ENCODE data around the gene STRIT1. TPM values are rescaled to one million over a fixed set of nuclear protein-coding genes. Genes with fewer than 3 reads are reported as not detected.
A peak's percentile ranks its signal among the peaks of the same experiment; 100 is the strongest.

STRIT1 gene
- total RNA-seq, 1 experiment from 2014 or later: not detected

DNA sequence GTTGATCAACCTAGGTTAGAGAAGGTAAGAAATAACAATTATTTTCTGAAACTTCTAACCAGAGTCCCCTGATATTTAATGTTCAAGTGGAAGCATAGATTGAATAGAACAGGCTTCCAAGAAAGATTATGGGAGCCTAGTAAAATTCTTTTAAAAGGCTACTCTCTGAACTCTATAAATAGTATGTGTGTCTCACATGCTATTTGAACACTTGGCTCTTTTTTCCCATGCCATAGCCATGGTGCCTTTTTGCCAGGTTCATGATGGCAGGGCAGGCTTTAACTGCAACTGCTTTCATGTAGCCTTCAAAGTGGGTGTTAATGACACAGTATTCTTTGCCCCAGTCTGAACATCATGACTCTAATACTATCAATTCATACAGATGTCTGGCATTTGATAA is 22.9 kb upstream of the STRIT1 start:
- TF ChIP-seq, protein P1, sequence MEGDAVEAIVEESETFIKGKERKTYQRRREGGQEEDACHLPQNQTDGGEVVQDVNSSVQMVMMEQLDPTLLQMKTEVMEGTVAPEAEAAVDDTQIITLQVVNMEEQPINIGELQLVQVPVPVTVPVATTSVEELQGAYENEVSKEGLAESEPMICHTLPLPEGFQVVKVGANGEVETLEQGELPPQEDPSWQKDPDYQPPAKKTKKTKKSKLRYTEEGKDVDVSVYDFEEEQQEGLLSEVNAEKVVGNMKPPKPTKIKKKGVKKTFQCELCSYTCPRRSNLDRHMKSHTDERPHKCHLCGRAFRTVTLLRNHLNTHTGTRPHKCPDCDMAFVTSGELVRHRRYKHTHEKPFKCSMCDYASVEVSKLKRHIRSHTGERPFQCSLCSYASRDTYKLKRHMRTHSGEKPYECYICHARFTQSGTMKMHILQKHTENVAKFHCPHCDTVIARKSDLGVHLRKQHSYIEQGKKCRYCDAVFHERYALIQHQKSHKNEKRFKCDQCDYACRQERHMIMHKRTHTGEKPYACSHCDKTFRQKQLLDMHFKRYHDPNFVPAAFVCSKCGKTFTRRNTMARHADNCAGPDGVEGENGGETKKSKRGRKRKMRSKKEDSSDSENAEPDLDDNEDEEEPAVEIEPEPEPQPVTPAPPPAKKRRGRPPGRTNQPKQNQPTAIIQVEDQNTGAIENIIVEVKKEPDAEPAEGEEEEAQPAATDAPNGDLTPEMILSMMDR (conservative IDR thresholded peaks at IDR 0.05; ENCODE audit: low read depth, low read length): no peak
- no peak for TF ChIP-seq EZH2phosphoT487 (IDR thresholded peaks at IDR 0.05; ENCODE audit: borderline replicate concordance, low read length)
- no peak overlapping the region for H3K4me2 ChIP-seq (ENCODE audit: low read length)
- ChIA-PET CTCF (no interaction called here), POLR2A (ENCODE audit: unreplicated experiment) (no interaction called here)
- no peaks in the 10 kb centered on the region for H3K9me3 ChIP-seq (ENCODE audit: low read length)
- H3K79me2 ChIP-seq (ENCODE audit: low read length): no peaks in the 10 kb centered on the region
- ATAC-seq (no peak), DNase-seq (no peak)
- H3K27ac ChIP-seq (ENCODE audit: low read length): no peak overlapping the region
- H2AFZ ChIP-seq (ENCODE audit: low read length): no peak overlapping the region
- H3F3A ChIP-seq (ENCODE audit: low read length, unreplicated experiment): no peaks in the 10 kb centered on the region
- no peaks in the 10 kb centered on the region for H4K20me1 ChIP-seq (ENCODE audit: low read length)
- intact Hi-C loops (cut with micrococcal nuclease): no loop called here
- H3K36me3 ChIP-seq (ENCODE audit: low read depth, low read length): no peaks in the 10 kb centered on the region
- H3K9ac ChIP-seq (ENCODE audit: low read length): no peak overlapping the region
- H3K9me2 ChIP-seq (replicated peaks; ENCODE audit: low read length): no peaks in the 10 kb centered on the region
- no TSS peak for BruUV-seq (replicated peaks)
- peaks cover 16% of the 10 kb centered on the region for H3K4me1 ChIP-seq (ENCODE audit: insufficient read depth, low read length)
- no peak overlapping the region for H3K4me3 ChIP-seq (ENCODE audit: low read length)
- H3K27me3 ChIP-seq (ENCODE audit: low read length): no peaks in the 10 kb centered on the region

- no peaks in the 10 kb centered on the region for H3K79me2 ChIP-seq (ENCODE audit: low read length)
- H3K4me2 ChIP-seq (ENCODE audit: low read length): no peak overlapping the region
- H3K27me3 ChIP-seq (ENCODE audit: low read length): no peaks in the 10 kb centered on the region
- peak overlapping the region; percentile 22 for H3K27ac ChIP-seq (ENCODE audit: low read length)
- intact Hi-C loops (cut with micrococcal nuclease): loop anchor here (1.0 kb wide), 1 partner anchor 82 kb away; no protein-coding TSS in a partner anchor
- TF ChIP-seq, protein P1 (conservative IDR thresholded peaks at IDR 0.05; ENCODE audit: low read depth, low read length): no peak
- TF ChIP-seq EZH2 (IDR thresholded peaks at IDR 0.05; ENCODE audit: low read length, unreplicated experiment) (no peak), EZH2phosphoT487 (IDR thresholded peaks at IDR 0.05; ENCODE audit: borderline replicate concordance, low read length) (no peak)
- H3K9me2 ChIP-seq (replicated peaks; ENCODE audit: low read length): no peaks in the 10 kb centered on the region
- H3K4me1 ChIP-seq (ENCODE audit: insufficient read depth, low read length): peaks cover 19% of the 10 kb centered on the region
- no peaks in the 10 kb centered on the region for H3F3A ChIP-seq (ENCODE audit: low read length, unreplicated experiment)
- DNase-seq (no peak), ATAC-seq (no peak)
- H3K36me3 ChIP-seq (ENCODE audit: low read depth, low read length): no peaks in the 10 kb centered on the region
- ChIA-PET POLR2A (ENCODE audit: unreplicated experiment) (no interaction called here), CTCF (no interaction called here)
- H3K9me3 ChIP-seq (ENCODE audit: low read length): no peaks in the 10 kb centered on the region
- H2AFZ ChIP-seq (ENCODE audit: low read length): no peak overlapping the region
- no peak overlapping the region for H3K4me3 ChIP-seq (ENCODE audit: low read length)
- H4K20me1 ChIP-seq (ENCODE audit: low read length): no peaks in the 10 kb centered on the region
- BruUV-seq (replicated peaks): no TSS peak
- no peak overlapping the region for H3K9ac ChIP-seq (ENCODE audit: low read length)
These were observed 20.4 kb upstream of the STRIT1 start for GRCh38 chr3:155313916-155314315.

DNA sequence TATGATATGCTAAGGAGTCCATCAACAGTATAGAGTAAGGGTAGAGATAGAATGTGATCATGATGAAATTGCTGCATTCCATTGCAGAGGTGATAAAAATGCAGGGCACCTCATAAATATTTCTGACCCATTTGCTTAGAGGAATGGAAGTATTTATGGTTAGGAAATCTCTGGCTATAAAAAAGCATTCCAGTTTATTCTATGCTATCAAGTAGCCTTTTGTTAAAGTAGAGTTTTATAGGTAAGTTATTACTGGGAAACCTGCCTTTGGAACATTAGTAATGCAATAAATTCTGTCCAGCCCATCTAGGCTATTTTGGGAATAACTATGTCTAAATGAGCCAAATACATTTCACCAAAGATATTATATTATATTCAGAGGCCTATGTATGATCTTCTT is 19.8 kb upstream of the STRIT1 start:
- Histone ChIP-seq H3K4me1 (ENCODE audit: insufficient read depth, low read length) (peaks cover 22% of the 10 kb centered on the region), H3K79me2 (ENCODE audit: low read length) (no peaks in the 10 kb centered on the region), H3K9me2 (replicated peaks; ENCODE audit: low read length) (no peaks in the 10 kb centered on the region)

More for the DNA sequence above, 19.8 kb upstream of the STRIT1 start:
- H3F3A ChIP-seq (ENCODE audit: low read length, unreplicated experiment): no peaks in the 10 kb centered on the region
- POLR2A ChIA-PET (ENCODE audit: unreplicated experiment): no interaction called here
- peak; percentile 86 for ATAC-seq
- CTCF ChIA-PET: no interaction called here
- peak; percentile 69 for DNase-seq
- H3K4me3 ChIP-seq (ENCODE audit: low read length): no peak overlapping the region
- H2AFZ ChIP-seq (ENCODE audit: low read length): no peak overlapping the region
- H3K4me2 ChIP-seq (ENCODE audit: low read length): no peak overlapping the region
- TF ChIP-seq EZH2 (IDR thresholded peaks at IDR 0.05; ENCODE audit: low read length, unreplicated experiment) (no peak), EZH2phosphoT487 (IDR thresholded peaks at IDR 0.05; ENCODE audit: borderline replicate concordance, low read length) (no peak)
- TF ChIP-seq, protein P1 (conservative IDR thresholded peaks at IDR 0.05; ENCODE audit: low read depth, low read length): no peak
- intact Hi-C loops (cut with micrococcal nuclease): loop anchor here (1.0 kb wide), 1 partner anchor 81 kb away; no protein-coding TSS in a partner anchor
- no TSS peak for BruUV-seq (replicated peaks)
- no peaks in the 10 kb centered on the region for H3K9me3 ChIP-seq (ENCODE audit: low read length)
- H3K27me3 ChIP-seq (ENCODE audit: low read length): no peaks in the 10 kb centered on the region
- H4K20me1 ChIP-seq (ENCODE audit: low read length): no peaks in the 10 kb centered on the region
- peak overlapping the region; percentile 22; the same call in 1 of the 2 replicates for H3K27ac ChIP-seq (ENCODE audit: low read length)
- no peaks in the 10 kb centered on the region for H3K36me3 ChIP-seq (ENCODE audit: low read depth, low read length)
- H3K9ac ChIP-seq (ENCODE audit: low read length): no peak overlapping the region
